ENCODE data around the gene CHCHD3.

- TF ChIP-seq YY1 (IDR thresholded peaks at IDR 0.05; ENCODE audit: insufficient read depth, insufficient read length), result no peak
- no peak for TF ChIP-seq SUZ12 (IDR thresholded peaks at IDR 0.05; ENCODE audit: extremely low read depth, insufficient read depth, insufficient read length)
These were observed 331.8 kb downstream of the CHCHD3 start for GRCh38 chr7:132750096-132750495.

Measured in NT2/D1 (cell line).